CD4-positive, alpha-beta T cell (primary cell): ENCODE data around the gene PRPF8. TPM values are rescaled to one million over a fixed set of nuclear protein-coding genes. Genes with fewer than 3 reads are reported as not detected.
A peak's percentile ranks its signal among the peaks of the same experiment; 100 is the strongest.
"Not testable (repeated sequence)": the region's sequence is repeated elsewhere in the genome, so short reads cannot be mapped to it uniquely, and the experiment has no call there.

ENCODE experiments used
- ATAC-seq: fragments of 200-7000 bp; cut with Tn5 transposase; one replicate; pipeline ENCODE4 v1.10.0; 2022; ENCODE audit warnings: mild to moderate bottlenecking; ENCODE audit not compliant: poor library complexity
- CTCF ChIA-PET: fragments of 350-600 bp; sonication (Branson Sonifier 250); formaldehyde crosslinking; loops from one replicate; lab custom pipeline; 2021; ENCODE audit warnings: antibody characterized with exemption, inconsistent platforms; lab: Charles Lee
- POLR2A ChIA-PET: fragments of 350-600 bp; sonication (Branson Sonifier 250); formaldehyde crosslinking; loops from one replicate; lab custom pipeline; 2021; ENCODE audit warnings: antibody characterized with exemption, inconsistent platforms; lab: Charles Lee
- DNase-seq, 14 experiments: peaks; one replicate each; pipeline ENCODE4 v3.0.0-alpha.2; 2013 to 2020; ENCODE audit warnings: mixed read lengths in 2 of 14
- H3K27ac ChIP-seq, 2 donors: one replicate each; pipeline versions ENCODE4 v1.5.1 to v1.7.0; 2013; ENCODE audit warnings: low read length in 2 of 2, low read depth in 1 of 2, mild to moderate bottlenecking in 1 of 2
- H3K27me3 ChIP-seq, 2 experiments: 1 replicate in 1 of 2; 2 replicates in 1 of 2; pipeline versions ENCODE4 v1.6.1 to v1.7.0; 2013; ENCODE audit warnings: low read length in 2 of 2, control low read depth in 1 of 2, mild to moderate bottlenecking in 1 of 2, moderate library complexity in 1 of 2; ENCODE audit not compliant: insufficient read depth in 2 of 2, control insufficient read depth in 1 of 2
- H3K36me3 ChIP-seq: one replicate; pipeline ENCODE4 v1.6.1; 2013; ENCODE audit warnings: low read length, control low read depth; ENCODE audit not compliant: insufficient read depth
- H3K4me1 ChIP-seq: one replicate; pipeline ENCODE4 v1.6.1; 2013; ENCODE audit warnings: low read length, control low read depth; ENCODE audit not compliant: insufficient read depth
- H3K4me3 ChIP-seq: one replicate; pipeline ENCODE4 v1.5.1; 2013; ENCODE audit warnings: mild to moderate bottlenecking, low read length, moderate library complexity
- H3K9me3 ChIP-seq, 2 experiments: 1 replicate in 1 of 2; 2 replicates in 1 of 2; pipeline versions ENCODE4 v1.6.1 to v1.7.0; 2013; ENCODE audit warnings: low read length in 2 of 2, mild to moderate bottlenecking in 2 of 2, control low read depth in 1 of 2, moderate library complexity in 1 of 2; ENCODE audit not compliant: control insufficient read depth in 1 of 2, insufficient read depth in 1 of 2
- H3K27ac Mint-ChIP-seq: one replicate; pipeline ENCODE4 v1.8.0; 2020; ENCODE audit warnings: mixed read lengths
- H3K27me3 Mint-ChIP-seq: one replicate; pipeline ENCODE4 v1.8.0; 2021; ENCODE audit warnings: mixed read lengths
- H3K36me3 Mint-ChIP-seq: one replicate; pipeline ENCODE4 v1.8.0; 2021; ENCODE audit warnings: low read depth, mixed read lengths
- H3K4me1 Mint-ChIP-seq: one replicate; pipeline ENCODE4 v1.8.0; 2021; ENCODE audit warnings: low read depth, mixed read lengths
- H3K4me3 Mint-ChIP-seq: one replicate; pipeline ENCODE4 v1.8.0; 2020; ENCODE audit warnings: mild to moderate bottlenecking, mixed read lengths
- H3K9me3 Mint-ChIP-seq: one replicate; pipeline ENCODE4 v1.8.0; 2020; ENCODE audit warnings: mixed read lengths
- intact Hi-C, 2 experiments: fragments of 100-400 bp; cut with DNase I in 1 of 2; cut with micrococcal nuclease in 1 of 2; formaldehyde crosslinking; loops; one replicate each; pipeline versions ENCODE4 v1.15.1 to v1.9.0; 2023 to 2025; cut with DNase I, micrococcal nuclease
- total RNA-seq, 174 experiments: library from RNA in 2 of 174; stranded (reverse) in 2 of 174; gene quantifications; one replicate each; pipeline ENCODE4 v1.2.3 and lab custom pipeline; 2021 to 2026
- TF ChIP-seq, protein P1 (sequence below): fragments of 200-600 bp; IDR thresholded peaks from one replicate; pipeline ENCODE4 v1.8.0; 2022; ENCODE audit warnings: antibody characterized with exemption, mild to moderate bottlenecking

PRPF8 gene
- total RNA-seq, 2 experiments from 2014 or later = 550 to 572 TPM

DNA sequence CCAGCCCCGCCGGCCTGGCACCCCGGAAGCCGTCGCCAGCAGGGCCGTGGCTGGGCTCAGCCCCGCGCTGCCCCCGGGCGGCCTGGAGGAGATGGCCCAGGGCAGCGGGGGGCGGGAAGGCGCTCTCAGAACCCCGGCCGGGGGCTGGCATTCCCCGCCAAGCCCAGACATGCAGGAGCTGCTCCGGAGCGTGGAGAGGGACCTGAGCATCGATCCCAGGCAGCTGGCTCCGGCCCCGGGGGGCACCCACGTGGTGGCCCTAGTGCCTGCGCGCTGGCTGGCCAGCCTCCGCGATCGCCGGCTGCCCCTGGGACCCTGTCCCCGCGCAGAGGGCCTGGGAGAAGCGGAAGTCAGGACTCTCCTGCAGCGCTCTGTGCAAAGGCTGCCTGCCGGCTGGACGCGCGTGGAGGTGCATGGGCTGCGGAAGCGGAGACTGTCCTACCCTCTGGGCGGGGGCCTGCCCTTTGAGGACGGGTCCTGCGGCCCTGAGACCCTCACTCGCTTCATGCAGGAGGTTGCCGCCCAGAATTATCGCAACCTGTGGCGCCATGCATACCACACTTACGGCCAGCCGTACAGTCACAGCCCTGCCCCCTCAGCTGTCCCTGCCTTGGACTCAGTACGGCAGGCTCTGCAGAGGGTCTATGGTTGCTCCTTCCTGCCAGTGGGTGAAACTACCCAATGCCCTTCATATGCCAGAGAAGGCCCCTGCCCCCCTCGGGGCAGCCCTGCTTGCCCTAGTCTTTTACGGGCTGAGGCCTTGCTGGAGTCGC, 40.4 kb upstream of the PRPF8 start:
- DNase-seq (peak in 2 of 14 experiments; percentile 42 to 51), ATAC-seq (peak; percentile 44)
- H3K27ac ChIP-seq = peak overlapping the region in 1 of 2 donors; percentile 35
- peaks cover 33% of the 10 kb centered on the region for H3K36me3 Mint-ChIP-seq
- CTCF ChIA-PET = no interaction called here
- H3K9me3 Mint-ChIP-seq = no peaks in the 10 kb centered on the region
- peak overlapping the region; percentile 67 for H3K27ac Mint-ChIP-seq
- H3K4me3 ChIP-seq = peak overlapping the region; percentile 59
- TF ChIP-seq, protein P1, sequence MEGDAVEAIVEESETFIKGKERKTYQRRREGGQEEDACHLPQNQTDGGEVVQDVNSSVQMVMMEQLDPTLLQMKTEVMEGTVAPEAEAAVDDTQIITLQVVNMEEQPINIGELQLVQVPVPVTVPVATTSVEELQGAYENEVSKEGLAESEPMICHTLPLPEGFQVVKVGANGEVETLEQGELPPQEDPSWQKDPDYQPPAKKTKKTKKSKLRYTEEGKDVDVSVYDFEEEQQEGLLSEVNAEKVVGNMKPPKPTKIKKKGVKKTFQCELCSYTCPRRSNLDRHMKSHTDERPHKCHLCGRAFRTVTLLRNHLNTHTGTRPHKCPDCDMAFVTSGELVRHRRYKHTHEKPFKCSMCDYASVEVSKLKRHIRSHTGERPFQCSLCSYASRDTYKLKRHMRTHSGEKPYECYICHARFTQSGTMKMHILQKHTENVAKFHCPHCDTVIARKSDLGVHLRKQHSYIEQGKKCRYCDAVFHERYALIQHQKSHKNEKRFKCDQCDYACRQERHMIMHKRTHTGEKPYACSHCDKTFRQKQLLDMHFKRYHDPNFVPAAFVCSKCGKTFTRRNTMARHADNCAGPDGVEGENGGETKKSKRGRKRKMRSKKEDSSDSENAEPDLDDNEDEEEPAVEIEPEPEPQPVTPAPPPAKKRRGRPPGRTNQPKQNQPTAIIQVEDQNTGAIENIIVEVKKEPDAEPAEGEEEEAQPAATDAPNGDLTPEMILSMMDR = no peak
- intact Hi-C loops = loop anchor here (1.0 to 10.0 kb wide), 6 partner anchors 37 to 560 kb away; partner anchors contain the start of genes RTN4RL1 (in 1 of the 2), SERPINF1 (in 1 of the 2) and SMYD4 (in 1 of the 2)
- POLR2A ChIA-PET = interaction anchor here (0.7 to 4.8 kb wide), 8 partner anchors 9 to 105 kb away, joined by 3 to 34 read pairs (median 6); partner anchors contain the start of genes RPA1 and SMYD4
- no peaks in the 10 kb centered on the region for H3K27me3 Mint-ChIP-seq
- H3K4me1 Mint-ChIP-seq = peaks cover 34% of the 10 kb centered on the region
- H3K36me3 ChIP-seq = peaks cover 30% of the 10 kb centered on the region
- no peaks in the 10 kb centered on the region for H3K9me3 ChIP-seq
- no peaks in the 10 kb centered on the region for H3K27me3 ChIP-seq
- peaks cover 86% of the 10 kb centered on the region for H3K4me1 ChIP-seq
- peak overlapping the region; percentile 86 for H3K4me3 Mint-ChIP-seq

DNA sequence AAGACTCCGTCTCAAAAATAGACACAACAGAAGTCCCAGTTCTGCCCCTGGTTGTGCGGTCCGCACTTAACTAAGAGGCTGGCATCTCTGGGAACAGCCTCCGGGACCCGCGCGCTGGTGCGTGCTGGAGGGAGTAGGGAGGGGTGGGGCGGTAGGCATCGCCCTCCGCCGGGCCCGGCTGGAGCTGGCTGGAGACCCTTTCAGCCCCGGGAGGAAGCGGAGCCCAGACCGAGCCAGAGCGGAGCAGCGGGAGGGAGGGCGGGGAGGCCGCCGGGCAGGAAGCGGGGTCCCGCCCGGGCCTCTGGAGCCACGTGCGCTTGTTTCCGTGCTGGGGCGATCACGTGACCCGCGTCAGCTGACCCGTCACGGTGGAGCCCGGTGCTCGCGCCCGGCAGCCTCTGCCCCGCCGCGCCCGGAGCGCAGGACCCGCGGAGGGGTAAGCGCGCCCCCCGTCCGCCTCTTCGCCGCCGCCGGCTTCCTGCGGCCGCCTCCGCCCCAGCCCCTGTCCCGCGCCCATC, 39.7 kb upstream of the PRPF8 start, which contains the start of gene WDR81:
Gene WDR81 (plus strand): TSS at position 354 of the 518 bp plus-strand sequence. CDS start 256 bp downstream, outside the sequence.
- no peaks in the 10 kb centered on the region for H3K9me3 Mint-ChIP-seq
- H3K36me3 Mint-ChIP-seq = peaks cover 27% of the 10 kb centered on the region
- DNase-seq (peak; percentile 68 to 94 (median 82)), ATAC-seq (peak; percentile 75)
- no peaks in the 10 kb centered on the region for H3K9me3 ChIP-seq
- H3K4me3 Mint-ChIP-seq = peak within 1 kb of the TSS; percentile 86
- H3K4me3 ChIP-seq = peak within 1 kb of the TSS; percentile 60
- CTCF ChIA-PET = no interaction called here
- H3K27me3 Mint-ChIP-seq = no peaks in the 10 kb centered on the region
- peak within 1 kb of the TSS; percentile 34 to 35 for H3K27ac ChIP-seq
- POLR2A ChIA-PET = interaction anchor here (0.8 to 4.8 kb wide), 10 partner anchors 8 to 301 kb away, joined by 3 to 34 read pairs (median 5); partner anchors contain the start of genes RPA1, RTN4RL1, SERPINF1 and SMYD4
- intact Hi-C loops = loop anchor here (1.0 to 10.0 kb wide), 6 partner anchors 38 to 560 kb away; partner anchors contain the start of genes RTN4RL1 (in 1 of the 2), SERPINF1 (in 1 of the 2) and SMYD4 (in 1 of the 2)
- TF ChIP-seq, protein P1 = no peak
- peaks cover 82% of the 10 kb centered on the region for H3K4me1 ChIP-seq
- no peaks in the 10 kb centered on the region for H3K27me3 ChIP-seq
- H3K27ac Mint-ChIP-seq = peak within 1 kb of the TSS; percentile 85
- H3K4me1 Mint-ChIP-seq = peaks cover 29% of the 10 kb centered on the region
- peaks cover 28% of the 10 kb centered on the region for H3K36me3 ChIP-seq

DNA sequence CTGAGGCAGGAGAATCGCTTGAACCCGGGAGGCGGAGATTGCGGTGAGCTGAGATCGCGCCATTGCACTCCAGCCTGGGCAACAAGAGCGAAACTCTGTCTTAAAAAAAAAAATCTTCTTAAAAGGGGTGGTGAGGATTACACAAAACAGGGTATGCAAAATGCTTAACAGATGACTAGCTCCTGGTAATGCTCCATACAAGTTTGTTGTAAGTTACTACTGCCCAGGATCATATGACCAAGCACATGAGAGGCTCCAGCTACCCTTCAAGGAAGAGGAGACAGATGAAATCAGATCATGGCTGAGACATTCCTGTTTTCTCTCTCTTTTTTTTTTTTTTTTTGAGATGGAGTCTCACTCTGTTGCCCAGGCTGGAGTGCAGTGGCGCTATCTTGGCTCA, 37.4 kb upstream of the PRPF8 start:
- not testable (repeated sequence) for DNase-seq, H3K27me3 ChIP-seq, H3K27me3 Mint-ChIP-seq, H3K9me3 ChIP-seq, ATAC-seq, H3K9me3 Mint-ChIP-seq, H3K4me3 ChIP-seq, H3K27ac ChIP-seq
- H3K36me3 Mint-ChIP-seq = peaks cover 14% of the 10 kb centered on the region
- H3K4me3 Mint-ChIP-seq = peak overlapping the region; percentile 48
- peak overlapping the region; percentile 85 for H3K27ac Mint-ChIP-seq
- H3K4me1 ChIP-seq = peaks cover 73% of the 10 kb centered on the region
- ChIA-PET CTCF (interaction anchor here (1.2 to 3.1 kb wide), 3 partner anchors 53 to 143 kb away, joined by 6 to 11 read pairs (median 8); no protein-coding TSS in a partner anchor), POLR2A (interaction anchor here (0.6 to 4.8 kb wide), 6 partner anchors 42 to 150 kb away, joined by 3 to 34 read pairs (median 5); partner anchors contain the start of genes RPA1 and SMYD4)
- H3K36me3 ChIP-seq = peaks cover 10% of the 10 kb centered on the region
- H3K4me1 Mint-ChIP-seq = peaks cover 35% of the 10 kb centered on the region
- intact Hi-C loops = loop anchor here (5.0 to 10.0 kb wide), 4 partner anchors 40 to 563 kb away; partner anchors contain the start of genes RTN4RL1 (in 1 of the 2) and SERPINF1 (in 1 of the 2)
